ENCODE measurements around the gene LCN6.
"Not testable (repeated sequence)": the region's sequence is repeated elsewhere in the genome, so short reads cannot be mapped to it uniquely, and the experiment has no call there.

LCN6 gene

GRCh38 chr9:136787690-136788400, 39.5 kb upstream of the LCN6 start:
- Histone ChIP-seq H3K9me2 (replicated peaks; ENCODE audit: low read depth, low read length) (no peaks in the 10 kb centered on the region), H3K4me1 (ENCODE audit: insufficient read depth, low read length, poor library complexity, severe bottlenecking) (peaks cover 18% of the 10 kb centered on the region), H3K9me3 (ENCODE audit: insufficient read depth, low read depth, low read length) (no peaks in the 10 kb centered on the region), H3K4me2 (ENCODE audit: low read depth, low read length, poor library complexity, severe bottlenecking) (peak overlapping the region; percentile 72), H2AFZ (ENCODE audit: low read length) (peak overlapping the region; percentile 55), H3K9ac (ENCODE audit: low read depth, low read length, poor library complexity, severe bottlenecking) (peak overlapping the region; percentile 47), H3K36me3 (ENCODE audit: insufficient read depth, low read length) (no peaks in the 10 kb centered on the region), H4K20me1 (ENCODE audit: insufficient read depth, low read length, poor library complexity, severe bottlenecking) (peaks cover 9% of the 10 kb centered on the region), H3K79me2 (ENCODE audit: insufficient read depth, low read length) (no peaks in the 10 kb centered on the region; the same call in 1 of the 2 replicates), H3K27me3 (ENCODE audit: insufficient read depth, low read length, poor library complexity, severe bottlenecking) (no peaks in the 10 kb centered on the region), H3K4me3 (ENCODE audit: low read length, poor library complexity, severe bottlenecking) (peak overlapping the region; percentile 53), H3F3A (ENCODE audit: low read depth) (no peaks in the 10 kb centered on the region)
- TF ChIP-seq EZH2phosphoT487 (IDR thresholded peaks at IDR 0.05; ENCODE audit: borderline replicate concordance) (no peak), CTCF (conservative IDR thresholded peaks at IDR 0.05; ENCODE audit: low read length) (peak; percentile 85)

- not testable (repeated sequence) for H3F3A ChIP-seq (ENCODE audit: low read depth); H3K9me3 ChIP-seq (ENCODE audit: insufficient read depth, low read depth, low read length); H3K4me3 ChIP-seq (ENCODE audit: low read length, poor library complexity, severe bottlenecking); H3K79me2 ChIP-seq (ENCODE audit: insufficient read depth, low read length); H3K4me2 ChIP-seq (ENCODE audit: low read depth, low read length, poor library complexity, severe bottlenecking); H3K27me3 ChIP-seq (ENCODE audit: insufficient read depth, low read length, poor library complexity, severe bottlenecking); H3K9ac ChIP-seq (ENCODE audit: low read depth, low read length, poor library complexity, severe bottlenecking); H3K9me2 ChIP-seq (replicated peaks; ENCODE audit: low read depth, low read length); H3K36me3 ChIP-seq (ENCODE audit: insufficient read depth, low read length); H2AFZ ChIP-seq (ENCODE audit: low read length); H4K20me1 ChIP-seq (ENCODE audit: insufficient read depth, low read length, poor library complexity, severe bottlenecking)
- H3K4me1 ChIP-seq (ENCODE audit: insufficient read depth, low read length, poor library complexity, severe bottlenecking), result peaks cover 13% of the 10 kb centered on the region
These were observed 38.7 kb upstream of the LCN6 start for GRCh38 chr9:136786983-136787382.

GRCh38 chr9:136786451-136786850, 38.1 kb upstream of the LCN6 start:
- Histone ChIP-seq H3K27me3 (ENCODE audit: insufficient read depth, low read length, poor library complexity, severe bottlenecking) (no peaks in the 10 kb centered on the region), H4K20me1 (ENCODE audit: insufficient read depth, low read length, poor library complexity, severe bottlenecking) (peaks cover 3% of the 10 kb centered on the region), H3K4me2 (ENCODE audit: low read depth, low read length, poor library complexity, severe bottlenecking) (no peak overlapping the region), H3K9me3 (ENCODE audit: insufficient read depth, low read depth, low read length) (no peaks in the 10 kb centered on the region), H3K79me2 (ENCODE audit: insufficient read depth, low read length) (no peaks in the 10 kb centered on the region), H2AFZ (ENCODE audit: low read length) (no peak overlapping the region), H3K9ac (ENCODE audit: low read depth, low read length, poor library complexity, severe bottlenecking) (no peak overlapping the region), H3K4me3 (ENCODE audit: low read length, poor library complexity, severe bottlenecking) (no peak overlapping the region), H3F3A (ENCODE audit: low read depth) (no peaks in the 10 kb centered on the region), H3K36me3 (ENCODE audit: insufficient read depth, low read length) (no peaks in the 10 kb centered on the region), H3K9me2 (replicated peaks; ENCODE audit: low read depth, low read length) (no peaks in the 10 kb centered on the region), H3K4me1 (ENCODE audit: insufficient read depth, low read length, poor library complexity, severe bottlenecking) (peaks cover 12% of the 10 kb centered on the region)
- no peak for TF ChIP-seq EZH2phosphoT487 (IDR thresholded peaks at IDR 0.05; ENCODE audit: borderline replicate concordance)
- no peak for TF ChIP-seq CTCF (conservative IDR thresholded peaks at IDR 0.05; ENCODE audit: low read length)

- not testable (repeated sequence) for H3K4me3 ChIP-seq (ENCODE audit: low read length, poor library complexity, severe bottlenecking); H3K9ac ChIP-seq (ENCODE audit: low read depth, low read length, poor library complexity, severe bottlenecking); H3K4me2 ChIP-seq (ENCODE audit: low read depth, low read length, poor library complexity, severe bottlenecking); H3K36me3 ChIP-seq (ENCODE audit: insufficient read depth, low read length); H3K9me3 ChIP-seq (ENCODE audit: insufficient read depth, low read depth, low read length); H3K79me2 ChIP-seq (ENCODE audit: insufficient read depth, low read length); H3K27me3 ChIP-seq (ENCODE audit: insufficient read depth, low read length, poor library complexity, severe bottlenecking); H2AFZ ChIP-seq (ENCODE audit: low read length); H3F3A ChIP-seq (ENCODE audit: low read depth); H4K20me1 ChIP-seq (ENCODE audit: insufficient read depth, low read length, poor library complexity, severe bottlenecking); H3K9me2 ChIP-seq (replicated peaks; ENCODE audit: low read depth, low read length)
- peaks cover 12% of the 10 kb centered on the region for H3K4me1 ChIP-seq (ENCODE audit: insufficient read depth, low read length, poor library complexity, severe bottlenecking)
These were observed 37.4 kb upstream of the LCN6 start for GRCh38 chr9:136785565-136786355.

Measured in Loucy (cell line).